HTERT RPE-1 (cell line): ENCODE data around the gene SH3RF3.

ENCODE experiments used
- in situ Hi-C: fragments of 300-500 bp; cut with MboI; formaldehyde crosslinking; loops from 4 replicates; pipeline ENCODE4 v1.14.3; 2020; ENCODE audit warnings: low sequenced_read_pairs

SH3RF3 gene

DNA sequence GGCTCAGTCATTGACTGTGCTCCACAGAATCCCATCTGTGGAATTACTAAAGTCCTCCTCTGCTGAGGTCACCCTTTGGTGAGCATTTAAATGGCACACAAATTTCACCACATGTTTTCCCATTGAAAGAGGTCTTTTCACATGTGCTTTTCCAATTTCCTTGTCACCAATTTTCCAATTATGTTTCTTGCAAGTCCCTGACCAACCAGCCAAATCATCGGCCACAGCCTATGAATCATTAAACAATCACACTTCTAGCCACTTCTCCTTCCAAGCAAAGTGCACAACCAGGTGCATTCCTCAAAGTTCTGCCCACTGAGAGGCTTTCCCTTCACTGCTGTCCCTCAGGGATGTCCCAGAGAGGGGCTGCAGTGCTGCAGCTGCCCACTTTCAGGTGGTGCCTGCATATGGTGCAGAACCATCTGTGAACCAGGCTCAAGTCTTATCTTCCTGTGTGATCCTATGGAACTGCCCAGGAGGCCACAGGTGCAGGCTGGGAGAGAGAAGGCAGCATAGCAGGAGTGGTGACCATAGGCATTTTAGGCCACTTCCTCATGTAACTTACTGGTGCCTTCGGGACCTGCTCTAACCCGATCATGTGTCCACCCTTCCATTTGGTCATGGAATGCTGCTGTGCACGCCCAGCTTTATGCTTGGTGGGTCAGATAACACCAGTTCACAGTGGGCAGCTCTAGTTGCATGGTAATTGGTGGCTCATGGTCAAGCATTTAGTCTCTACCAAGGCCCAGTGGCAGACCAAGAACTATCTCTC lies 331.7 kb downstream of the SH3RF3 start:
- in situ Hi-C loops: no loop called here

DNA sequence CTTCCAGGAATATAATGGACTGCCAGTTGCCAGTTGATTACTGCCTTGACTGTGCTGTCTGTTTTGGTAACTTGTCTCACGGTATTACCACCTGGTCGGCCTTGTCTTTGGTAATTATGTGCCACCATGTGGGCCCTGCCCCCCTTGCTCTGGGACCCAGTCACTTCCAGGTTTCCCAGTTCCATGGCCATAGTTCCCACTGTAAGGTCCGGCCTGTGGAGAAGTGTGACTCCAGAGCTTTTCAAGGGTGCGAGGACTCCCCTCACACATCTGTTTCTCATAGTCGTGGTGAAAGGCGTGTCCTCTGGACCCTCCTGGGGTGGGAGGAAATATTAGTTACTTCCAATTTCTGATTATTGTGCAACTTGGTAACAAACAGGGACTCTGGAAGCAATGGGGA lies 334.2 kb downstream of the SH3RF3 start:
- in situ Hi-C loops: no loop called here

- in situ Hi-C loops: no loop called here
Measured at GRCh38 chr2:109463891-109464290, 334.9 kb downstream of the SH3RF3 start.

- in situ Hi-C loops: no loop called here
Measured at GRCh38 chr2:109466674-109467575, 337.9 kb downstream of the SH3RF3 start.

DNA sequence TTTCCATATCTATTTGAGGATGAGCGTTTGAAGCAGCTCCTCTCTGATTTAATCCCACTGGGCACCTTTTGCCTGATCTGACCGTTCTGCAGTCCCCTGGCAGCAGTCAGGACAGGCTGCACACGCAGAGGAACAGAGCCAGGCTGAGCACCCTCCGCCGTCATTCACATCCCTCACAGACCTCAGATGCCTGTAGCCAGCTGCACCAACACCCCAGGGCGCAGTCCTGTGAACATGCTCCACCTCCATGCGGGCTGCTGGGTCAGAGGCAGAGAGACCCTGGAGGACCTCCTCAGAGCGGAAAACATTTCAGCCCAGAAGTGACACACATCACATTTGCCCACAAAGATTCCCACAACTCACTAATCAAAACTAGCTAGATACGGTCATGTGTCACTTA lies 338.7 kb downstream of the SH3RF3 start:
- in situ Hi-C loops: no loop called here

- in situ Hi-C loops: no loop called here
Measured at GRCh38 chr2:109468893-109469292, 339.9 kb downstream of the SH3RF3 start.

DNA sequence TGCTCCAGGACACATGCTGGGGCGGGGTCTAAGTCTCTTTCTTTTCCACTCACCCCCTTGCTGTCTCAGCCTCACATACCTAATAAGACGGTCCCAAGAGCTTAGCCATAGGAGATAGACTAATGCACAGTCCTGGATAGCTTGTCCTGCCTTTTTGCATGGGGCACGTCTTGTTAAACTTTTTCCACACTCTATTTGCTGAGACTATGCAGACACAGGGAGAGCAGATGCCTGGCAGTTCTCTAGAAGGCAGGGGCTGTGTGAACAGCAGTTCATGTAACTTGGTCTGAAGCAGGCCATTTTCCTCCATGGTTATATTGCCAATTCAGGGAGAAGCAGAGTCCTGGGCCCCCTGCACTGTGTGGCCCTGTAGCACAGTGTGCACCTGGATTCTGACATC lies 342.7 kb downstream of the SH3RF3 start:
- in situ Hi-C loops: no loop called here

- in situ Hi-C loops: no loop called here
Measured at GRCh38 chr2:109472331-109472959, 343.4 kb downstream of the SH3RF3 start.

- in situ Hi-C loops: no loop called here
Measured at GRCh38 chr2:109472974-109473373, 344.0 kb downstream of the SH3RF3 start.

- in situ Hi-C loops: no loop called here
Measured at GRCh38 chr2:109473616-109474318, 344.8 kb downstream of the SH3RF3 start.

- in situ Hi-C loops: no loop called here
Measured at GRCh38 chr2:109474319-109474825, 345.4 kb downstream of the SH3RF3 start.

DNA sequence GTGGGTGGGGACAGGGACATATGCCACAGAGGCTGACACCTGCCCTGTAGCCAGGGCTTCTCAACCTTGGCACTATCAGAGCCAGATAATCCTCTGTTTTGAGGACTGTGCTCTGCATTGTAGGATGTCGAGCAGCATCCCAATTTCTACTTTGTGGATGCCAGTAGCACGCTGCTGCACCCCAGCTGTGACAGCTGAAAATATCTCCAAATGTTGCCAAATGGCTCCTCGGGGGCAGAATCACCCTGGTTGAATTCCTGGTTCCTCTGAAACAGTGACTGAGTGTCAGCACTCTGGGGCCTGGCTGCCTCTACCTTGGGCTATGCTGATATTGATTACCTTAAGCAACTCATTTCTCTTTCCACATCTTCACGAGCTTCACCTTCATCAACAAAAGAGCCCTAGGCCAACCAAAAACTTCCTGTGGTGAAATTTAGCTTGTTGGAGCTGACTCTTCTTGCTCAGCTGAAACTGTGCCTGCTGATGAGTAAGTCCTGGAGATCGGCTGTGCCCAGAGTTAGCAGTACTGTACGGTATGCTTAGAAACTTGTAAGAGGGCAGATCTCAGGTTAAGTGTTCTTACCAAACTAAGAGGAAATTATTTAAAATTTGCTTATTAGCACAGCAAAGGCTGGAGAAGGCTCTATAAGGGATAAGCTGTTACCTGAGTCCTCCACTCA lies 346.7 kb downstream of the SH3RF3 start:
- in situ Hi-C loops: no loop called here

DNA sequence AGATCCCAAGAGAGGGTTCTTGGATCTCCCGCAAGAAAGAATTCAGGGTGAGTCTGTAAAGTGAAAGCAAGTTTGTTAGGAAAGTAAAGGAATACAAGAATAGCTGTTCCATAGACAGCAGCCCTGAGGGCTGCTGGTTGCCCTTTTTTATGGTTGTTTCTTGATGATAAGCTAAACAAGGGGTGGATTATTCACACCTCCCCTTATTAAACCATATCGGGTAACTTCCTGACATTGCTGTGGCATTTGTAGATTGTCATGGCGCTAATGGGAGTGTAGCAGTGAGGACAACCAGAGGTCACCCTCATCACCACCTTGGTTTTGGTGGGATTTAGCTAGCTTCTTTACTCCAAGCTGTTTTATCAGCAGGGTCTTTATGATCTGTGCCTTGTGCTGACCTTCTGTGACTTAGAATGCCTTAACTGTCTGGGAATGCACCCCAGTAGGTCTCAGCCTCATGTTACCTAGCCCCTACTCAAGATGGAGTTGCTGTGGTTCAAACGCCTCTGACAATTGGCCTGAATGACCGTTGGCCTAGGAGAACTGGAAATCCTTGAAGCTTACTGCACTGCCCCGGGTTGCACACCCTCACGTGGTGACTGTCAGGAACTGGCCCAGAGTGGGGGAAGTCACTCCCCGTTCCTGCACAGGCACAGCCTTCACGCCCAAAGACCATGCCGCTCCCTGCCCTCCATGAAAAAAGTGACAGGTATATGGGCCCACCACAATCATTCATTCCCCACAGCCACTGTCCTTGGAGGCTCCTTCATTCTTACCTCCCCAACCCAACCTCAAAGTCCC lies 347.8 kb downstream of the SH3RF3 start:
- in situ Hi-C loops: no loop called here

- in situ Hi-C loops: no loop called here
Measured at GRCh38 chr2:109478906-109479493, 350.0 kb downstream of the SH3RF3 start.

GRCh38 chr2:109479804-109480203 lies 350.8 kb downstream of the SH3RF3 start:
- in situ Hi-C loops: no loop called here

- in situ Hi-C loops: no loop called here
Measured at GRCh38 chr2:109480486-109481195, 351.6 kb downstream of the SH3RF3 start.

GRCh38 chr2:109481196-109481555 lies 352.2 kb downstream of the SH3RF3 start:
- in situ Hi-C loops: no loop called here

- in situ Hi-C loops: no loop called here
Measured at GRCh38 chr2:109481599-109481998, 352.6 kb downstream of the SH3RF3 start.
